Tibial nerve (tissue), 4 donors: Measurements from ENCODE around the gene KAZN. TPM values are rescaled to one million over a fixed set of nuclear protein-coding genes. Genes with fewer than 3 reads are reported as not detected.

Experiments
- DNase-seq, 2 donors: peaks; one replicate each; pipeline ENCODE4 v3.0.0-alpha.2; 2019; ENCODE audit warnings: low spot score in 2 of 2
- H3K27ac ChIP-seq, 4 donors: fragments of 200-600 bp; sonication (generic) in 3 of 4; one replicate each; pipeline ENCODE4 v1.5.1; 2017 to 2019; ENCODE audit warnings: mild to moderate bottlenecking in 1 of 4
- H3K27me3 ChIP-seq, 2 donors: fragments of 200-600 bp; sonication (generic) in 1 of 2; one replicate each; pipeline versions ENCODE4 v1.5.1 to v1.6.0; 2017 to 2019
- H3K36me3 ChIP-seq, 3 donors: fragments of 200-600 bp; sonication (generic); one replicate each; pipeline ENCODE4 v1.5.1; 2018 to 2019
- H3K4me1 ChIP-seq, 4 donors: fragments of 200-600 bp; sonication (generic) in 3 of 4; one replicate each; pipeline ENCODE4 v1.5.1; 2017 to 2019
- H3K4me3 ChIP-seq, 4 donors: fragments of 200-600 bp; sonication (generic) in 3 of 4; one replicate each; pipeline ENCODE4 v1.5.1; 2017 to 2019; ENCODE audit warnings: mild to moderate bottlenecking in 1 of 4, moderate library complexity in 1 of 4
- H3K9me3 ChIP-seq, 4 donors: fragments of 200-600 bp; sonication (generic) in 3 of 4; one replicate each; pipeline ENCODE4 v1.5.1; 2017 to 2019
- EP300 ChIP-seq, 2 donors: sonication (generic); formaldehyde crosslinking; IDR thresholded peaks; one replicate each; pipeline ENCODE4 v1.6.1; 2017; ENCODE audit warnings: antibody characterized with exemption in 2 of 2, mild to moderate bottlenecking in 1 of 2
- POLR2A ChIP-seq, 2 donors: fragments of 450-650 bp; IDR thresholded peaks; one replicate each; pipeline ENCODE4 v1.6.1; 2017; ENCODE audit warnings: antibody characterized with exemption in 2 of 2, mild to moderate bottlenecking in 2 of 2, moderate library complexity in 2 of 2
- WGBS, 2 donors: methylation state at CpG; one replicate each; pipeline ENCODE4 v1.1.5; 2018; 5-methylcytosine and 5-hydroxymethylcytosine counted together
- total RNA-seq, 4 donors: library from RNA; depleted of rRNA; stranded (reverse); fragments of >200 nt; gene quantifications; one replicate each; pipeline ENCODE4 v1.1.0, GENCODE V29; 2016
- TF ChIP-seq, protein P1 (sequence below), 5 experiments: fragments of 200-600 bp in 3 of 5; fragments of 450-650 bp in 2 of 5; sonication (generic) in 3 of 5; IDR thresholded peaks; one replicate each; pipeline ENCODE4 v1.5.1; 2016 to 2019; ENCODE audit warnings: antibody characterized with exemption in 5 of 5, mild to moderate bottlenecking in 3 of 5, moderate library complexity in 2 of 5

Gene KAZN
- total RNA-seq, 4 donors from 2014 or later = 16.0 to 29.2 (median 22.2) TPM

DNA sequence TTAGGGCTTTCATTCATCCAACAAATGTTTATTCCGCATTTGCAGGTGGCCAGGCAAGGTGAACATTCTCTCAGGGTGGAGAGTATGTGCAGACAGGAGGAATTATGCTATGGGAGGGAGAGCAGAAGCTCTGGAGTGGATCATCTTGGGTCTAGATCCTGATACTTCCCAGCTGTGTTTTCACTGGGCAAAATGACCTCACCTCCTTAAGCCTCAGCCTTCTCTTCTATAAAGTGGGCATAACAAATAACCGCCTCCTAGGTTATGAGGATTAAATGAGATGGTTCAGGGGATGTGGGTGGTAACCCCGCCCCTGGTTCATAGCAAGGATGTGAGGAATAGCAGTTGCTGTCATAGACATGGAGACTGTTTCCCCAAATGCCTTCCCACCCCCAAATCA, 553.4 kb downstream of the KAZN start:
- WGBS, 2 donors = 70 to 73% methylated on average over 3 of the region's 3 CpGs
- DNase-seq = no peak
- Histone ChIP-seq H3K4me3 (no peak overlapping the region), H3K4me1 (peaks cover 0 to 44% (median 3%) of the 10 kb centered on the region in 4 donors), H3K36me3 (no peaks in the 10 kb centered on the region), H3K9me3 (no peaks in the 10 kb centered on the region), H3K27ac (no peak overlapping the region), H3K27me3 (peaks cover 0 to 10% of the 10 kb centered on the region in 2 donors)
- TF ChIP-seq EP300 (IDR thresholded peaks at IDR 0.05) = no peak

DNA sequence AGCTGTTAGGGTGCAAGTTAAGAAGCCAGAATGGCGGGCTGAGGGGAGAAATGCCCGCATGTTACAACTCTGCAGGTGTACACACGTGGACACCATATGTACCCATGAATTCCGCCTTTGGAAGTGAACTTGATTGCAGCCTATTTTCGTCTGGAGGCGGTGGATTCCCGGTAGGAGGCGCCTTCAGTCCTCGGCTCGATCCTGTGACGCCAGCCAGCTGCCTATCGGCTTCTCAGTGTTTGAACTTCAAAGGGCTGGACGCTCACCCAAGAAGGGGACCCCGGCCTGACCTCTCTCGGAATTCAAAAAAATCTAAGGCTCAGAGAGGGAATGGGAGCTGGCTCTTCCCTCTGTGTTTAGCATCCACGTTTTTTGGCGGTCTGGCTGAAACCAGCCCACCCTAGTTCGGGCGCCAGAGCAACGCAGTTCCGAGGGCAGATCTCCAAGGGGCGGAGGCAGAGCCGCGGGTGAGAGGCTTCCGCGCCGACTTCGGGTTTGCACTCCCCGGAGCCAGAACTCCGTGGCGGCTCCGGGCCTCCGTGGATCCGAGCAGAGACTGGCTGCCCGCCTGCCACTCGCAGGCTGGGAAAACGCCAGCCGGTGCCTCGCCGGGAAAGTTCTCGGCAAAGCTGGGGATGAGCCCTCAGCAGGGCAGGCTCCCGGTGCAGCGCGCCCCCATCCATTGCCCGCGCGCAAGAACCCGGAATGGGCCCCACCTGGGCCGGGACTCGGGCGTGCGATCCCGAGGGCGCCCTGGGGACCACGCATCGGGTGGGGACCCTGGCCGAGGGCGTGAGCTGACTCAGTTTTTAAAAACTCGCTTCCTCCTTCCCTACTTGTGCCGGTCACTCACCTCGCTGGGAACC, 554.1 kb downstream of the KAZN start:
- Histone ChIP-seq H3K9me3 (no peaks in the 10 kb centered on the region), H3K4me3 (peak overlapping the region; percentile 52 to 76 (median 56)), H3K36me3 (no peaks in the 10 kb centered on the region), H3K27ac (peak overlapping the region; percentile 38 to 90 (median 84)), H3K27me3 (peaks cover 0 to 10% of the 10 kb centered on the region in 2 donors), H3K4me1 (peaks cover 0 to 44% (median 3%) of the 10 kb centered on the region in 4 donors)
- TF ChIP-seq POLR2A (IDR thresholded peaks at IDR 0.05) = peak in 1 of 2 donors; percentile 40
- TF ChIP-seq EP300 (IDR thresholded peaks at IDR 0.05) = no peak
- TF ChIP-seq, protein P1, sequence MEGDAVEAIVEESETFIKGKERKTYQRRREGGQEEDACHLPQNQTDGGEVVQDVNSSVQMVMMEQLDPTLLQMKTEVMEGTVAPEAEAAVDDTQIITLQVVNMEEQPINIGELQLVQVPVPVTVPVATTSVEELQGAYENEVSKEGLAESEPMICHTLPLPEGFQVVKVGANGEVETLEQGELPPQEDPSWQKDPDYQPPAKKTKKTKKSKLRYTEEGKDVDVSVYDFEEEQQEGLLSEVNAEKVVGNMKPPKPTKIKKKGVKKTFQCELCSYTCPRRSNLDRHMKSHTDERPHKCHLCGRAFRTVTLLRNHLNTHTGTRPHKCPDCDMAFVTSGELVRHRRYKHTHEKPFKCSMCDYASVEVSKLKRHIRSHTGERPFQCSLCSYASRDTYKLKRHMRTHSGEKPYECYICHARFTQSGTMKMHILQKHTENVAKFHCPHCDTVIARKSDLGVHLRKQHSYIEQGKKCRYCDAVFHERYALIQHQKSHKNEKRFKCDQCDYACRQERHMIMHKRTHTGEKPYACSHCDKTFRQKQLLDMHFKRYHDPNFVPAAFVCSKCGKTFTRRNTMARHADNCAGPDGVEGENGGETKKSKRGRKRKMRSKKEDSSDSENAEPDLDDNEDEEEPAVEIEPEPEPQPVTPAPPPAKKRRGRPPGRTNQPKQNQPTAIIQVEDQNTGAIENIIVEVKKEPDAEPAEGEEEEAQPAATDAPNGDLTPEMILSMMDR (IDR thresholded peaks at IDR 0.05) = peak; percentile 38 to 73 (median 52)
- 0 to 1% methylated on average over 49 to 52 of the region's 61 CpGs for WGBS, 2 donors
- peak; percentile 50 to 70 for DNase-seq

DNA sequence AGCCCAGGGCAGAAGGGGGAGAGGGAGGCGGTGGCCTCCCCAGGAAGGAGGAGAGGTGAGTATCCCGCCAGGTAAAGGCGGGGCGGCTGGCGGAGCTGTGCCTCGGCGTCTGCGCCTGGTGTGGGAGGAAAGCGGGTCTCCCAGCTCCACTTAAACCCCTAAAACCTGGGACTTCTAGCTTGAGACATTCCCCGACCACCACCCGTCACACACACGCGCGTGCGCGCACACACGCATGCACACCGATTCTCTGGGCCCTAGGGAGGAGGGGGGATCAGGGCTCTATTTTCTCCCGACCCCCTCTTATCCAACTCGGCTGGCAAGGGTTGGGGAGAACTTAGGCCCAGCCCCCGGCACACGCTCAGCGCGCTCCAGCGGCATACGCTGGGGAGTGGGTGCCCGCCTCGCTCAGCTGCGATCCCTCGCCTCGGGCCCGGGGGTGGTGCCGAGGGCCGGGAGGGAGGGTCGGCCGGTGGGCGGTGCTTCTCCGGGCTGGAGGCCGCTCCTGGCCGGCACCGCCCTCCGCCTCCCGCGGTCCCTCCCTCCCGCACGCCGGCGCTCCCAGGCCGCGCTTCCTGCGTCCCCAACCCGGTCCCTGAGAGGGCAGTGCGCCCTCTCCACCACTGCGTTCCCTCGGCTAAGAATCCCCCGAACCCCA, 554.8 kb downstream of the KAZN start, which contains the start of gene TMEM51:
TMEM51 (plus strand) TSS at position 564 of the 658 bp plus-strand sequence. CDS start 61,341 bp downstream, outside the sequence.
- Histone ChIP-seq H3K4me3 (peak within 1 kb of the TSS; percentile 52 to 76 (median 56)), H3K36me3 (no peaks in the 10 kb centered on the region), H3K27ac (peak within 1 kb of the TSS; percentile 38 to 90 (median 84)), H3K9me3 (no peaks in the 10 kb centered on the region), H3K4me1 (peaks cover 0 to 44% (median 3%) of the 10 kb centered on the region in 4 donors), H3K27me3 (peaks cover 0 to 10% of the 10 kb centered on the region in 2 donors)
- TF ChIP-seq EP300 (IDR thresholded peaks at IDR 0.05) (no peak), POLR2A (IDR thresholded peaks at IDR 0.05) (peak in 1 of 2 donors; percentile 32)
- TF ChIP-seq, protein P1 (IDR thresholded peaks at IDR 0.05) = no peak
- 0 to 1% methylated on average over 20 to 45 of the region's 56 CpGs for WGBS, 2 donors
- DNase-seq = no peak

DNA sequence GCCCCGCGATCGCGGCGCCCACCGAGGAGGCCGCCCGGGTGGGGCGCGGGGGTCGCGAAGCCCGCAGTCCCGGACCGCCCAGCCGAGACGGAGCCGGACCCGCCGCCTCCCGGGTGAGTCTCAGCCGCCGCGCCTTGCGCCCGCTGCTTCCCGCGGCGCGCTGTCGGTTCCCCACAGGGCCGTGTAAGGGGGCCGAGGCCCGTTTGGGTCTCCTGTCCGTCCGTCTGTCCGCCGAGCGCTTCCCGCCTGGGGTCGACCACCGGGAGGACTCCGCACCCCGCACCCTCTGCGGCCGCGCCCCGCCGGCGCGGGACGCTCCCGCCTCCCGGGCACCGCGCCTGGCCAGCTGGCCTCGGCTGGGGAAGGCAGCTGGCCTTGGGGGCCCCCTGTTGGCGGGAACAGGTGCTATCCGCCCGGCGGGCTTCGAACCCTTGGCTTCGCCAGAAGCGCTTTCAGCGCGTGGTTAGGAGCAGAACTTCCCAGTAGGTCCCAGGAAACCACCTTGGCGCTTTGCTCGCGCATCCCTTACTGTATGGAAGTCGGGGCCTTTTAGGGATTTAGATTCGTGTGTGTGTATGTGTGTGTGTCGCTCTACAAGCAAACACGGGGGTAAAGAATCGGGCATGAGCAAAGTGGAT, 555.5 kb downstream of the KAZN start:
- DNase-seq = no peak
- Histone ChIP-seq H3K4me3 (peak overlapping the region; percentile 52 to 76 (median 56)), H3K4me1 (peaks cover 0 to 49% (median 3%) of the 10 kb centered on the region in 4 donors), H3K27ac (peak overlapping the region; percentile 37 to 90 (median 84)), H3K36me3 (no peaks in the 10 kb centered on the region), H3K9me3 (no peaks in the 10 kb centered on the region), H3K27me3 (peaks cover 0 to 10% of the 10 kb centered on the region in 2 donors)
- WGBS, 2 donors = 0 to 2% methylated on average over 7 to 54 of the region's 74 CpGs
- TF ChIP-seq POLR2A (IDR thresholded peaks at IDR 0.05) = no peak
- TF ChIP-seq, protein P1 (IDR thresholded peaks at IDR 0.05) = peak; percentile 35 to 71 (median 63)

DNA sequence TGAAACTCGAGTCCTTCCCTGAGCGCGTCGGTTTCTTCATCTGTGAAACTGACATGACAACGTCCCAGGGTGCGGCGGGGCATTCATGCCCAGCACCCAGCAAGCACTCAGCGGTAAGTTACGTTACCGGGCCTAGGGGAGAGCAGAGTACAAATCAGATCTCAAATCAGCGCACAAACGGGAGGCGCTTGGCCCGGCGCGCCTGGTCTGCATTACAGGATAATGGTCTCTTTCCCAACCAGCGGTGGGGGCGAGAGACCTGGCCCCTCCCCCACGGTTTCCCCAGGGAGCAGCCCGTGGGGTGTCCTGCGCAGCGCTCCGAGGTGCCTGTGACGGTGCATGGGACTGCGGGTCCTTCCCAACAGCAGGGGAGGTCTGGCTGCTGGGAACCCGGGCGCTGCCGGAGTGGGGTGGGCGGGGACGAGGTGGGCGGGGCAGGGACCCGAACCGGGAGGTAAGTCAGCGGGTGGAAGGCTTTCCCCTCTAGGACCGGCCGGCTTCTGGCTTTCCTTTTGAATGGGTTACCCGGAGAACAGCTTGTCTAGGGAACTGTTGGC, 556.1 kb downstream of the KAZN start:
- no peaks in the 10 kb centered on the region for H3K36me3 ChIP-seq
- TF ChIP-seq POLR2A (IDR thresholded peaks at IDR 0.05) (no peak), EP300 (IDR thresholded peaks at IDR 0.05) (no peak)
- TF ChIP-seq, protein P1 (IDR thresholded peaks at IDR 0.05) = no peak
- 4 to 5% methylated on average over 28 to 29 of the region's 37 CpGs for WGBS, 2 donors
- H3K27ac ChIP-seq = peak overlapping the region; percentile 37 to 90 (median 84)
- peak overlapping the region in 3 of 4 donors; percentile 52 to 76 (median 59) for H3K4me3 ChIP-seq
- peaks cover 0 to 10% of the 10 kb centered on the region in 2 donors for H3K27me3 ChIP-seq
- no peaks in the 10 kb centered on the region for H3K9me3 ChIP-seq
- no peak for DNase-seq
- H3K4me1 ChIP-seq = peaks cover 0 to 49% (median 3%) of the 10 kb centered on the region in 4 donors
